Activated T-cell treated with anti-CD3 and anti-CD28 coated beads for 1 hour (primary cell): ENCODE data around the gene KCNK7.

Experiments used
- DNase-seq: peaks from one replicate; pipeline ENCODE4 v3.0.0-alpha.2; 2020; ENCODE audit warnings: low read depth

KCNK7 gene

DNA sequence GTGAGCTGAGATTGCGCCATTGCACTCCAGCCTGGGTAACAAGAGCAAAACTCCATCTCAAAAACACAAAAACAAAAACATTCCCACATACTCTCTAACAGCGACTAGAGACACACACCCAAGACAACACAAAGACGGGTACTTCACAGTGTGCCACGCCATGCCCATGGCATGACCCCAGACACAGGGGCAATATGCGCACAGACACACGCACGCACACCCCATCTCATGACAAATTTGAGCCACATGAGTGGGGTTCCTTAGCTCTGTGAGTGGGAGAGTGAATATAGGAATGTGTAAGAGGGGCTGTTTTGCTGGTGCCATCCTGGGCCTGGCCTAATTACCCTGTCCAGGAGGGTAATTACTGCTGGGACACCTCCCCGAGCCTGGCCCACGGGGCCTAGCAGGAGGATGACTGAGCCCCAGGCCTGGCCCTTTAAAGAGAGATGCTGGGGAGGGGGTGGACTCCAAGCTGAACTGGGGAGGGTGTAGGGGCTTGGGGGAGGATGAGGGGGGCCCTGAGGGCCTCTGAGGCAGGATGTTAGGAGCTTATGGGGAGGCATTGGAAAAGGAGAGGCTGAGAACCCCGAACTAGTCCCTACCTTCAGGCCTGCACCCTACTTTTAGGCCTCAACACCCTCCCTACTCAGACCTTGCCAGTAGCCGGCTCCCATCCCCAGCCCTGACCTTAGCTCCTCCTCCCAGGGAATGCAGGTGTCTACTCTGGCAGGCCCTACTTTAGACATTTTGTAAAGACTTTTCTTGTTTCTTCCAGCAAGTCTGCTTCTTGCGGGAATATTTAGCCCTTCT is 38.9 kb downstream of the KCNK7 start:
- DNase-seq: no peak

DNA sequence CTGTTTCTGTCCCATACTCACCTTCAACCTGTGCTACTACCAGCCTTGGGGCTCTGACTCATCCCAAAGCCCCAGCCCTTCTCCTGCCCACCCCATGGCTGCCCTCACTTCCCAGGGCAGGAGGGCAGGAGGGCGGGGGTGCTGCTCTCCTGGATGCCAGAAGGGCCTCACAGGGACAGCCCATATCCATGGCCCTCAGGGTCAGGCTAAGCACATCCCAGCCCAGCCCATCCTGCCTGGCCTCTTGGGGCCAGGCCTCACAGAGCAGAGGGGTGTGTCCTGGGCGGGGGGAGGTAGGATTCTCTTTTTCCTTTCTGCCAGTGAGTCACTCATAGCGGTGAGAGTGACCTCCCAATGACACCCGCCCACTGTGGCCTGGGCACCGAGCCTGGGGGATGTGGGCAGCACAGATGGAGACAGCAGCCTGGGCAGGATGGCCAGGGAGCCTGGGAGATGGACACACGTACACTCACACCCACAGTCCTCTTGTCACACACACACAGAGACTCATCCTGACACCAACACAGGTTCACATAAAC is 39.8 kb downstream of the KCNK7 start:
- no peak for DNase-seq

DNA sequence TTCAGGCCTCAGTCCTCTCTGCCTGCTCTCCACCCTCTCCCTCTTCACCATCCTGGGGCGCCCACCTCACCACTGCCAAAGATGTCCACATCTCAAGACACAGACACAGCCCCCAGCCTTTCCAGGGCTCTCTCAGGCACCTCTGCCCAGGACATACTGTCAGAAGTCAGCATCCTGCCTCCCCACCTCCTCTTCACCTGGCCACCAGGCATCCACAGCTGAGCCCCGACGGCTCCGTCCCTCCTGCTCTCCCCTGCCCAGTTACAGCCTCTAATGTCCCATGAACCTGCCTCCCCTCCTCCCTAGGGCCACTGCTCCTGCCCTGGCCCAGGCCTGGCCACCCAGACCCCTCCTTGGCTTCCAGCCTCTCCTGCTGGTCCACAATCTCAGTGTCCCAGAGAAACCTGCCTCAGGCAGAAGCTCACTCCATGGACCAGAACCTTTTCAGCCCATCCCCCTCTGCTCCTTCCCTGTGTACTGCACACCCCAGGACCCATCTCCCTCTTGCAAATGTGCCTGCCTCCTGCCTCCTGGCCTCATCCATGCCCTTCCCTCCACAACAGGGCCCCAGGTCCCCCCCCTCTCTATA is 40.7 kb downstream of the KCNK7 start:
- DNase-seq: no peak

DNA sequence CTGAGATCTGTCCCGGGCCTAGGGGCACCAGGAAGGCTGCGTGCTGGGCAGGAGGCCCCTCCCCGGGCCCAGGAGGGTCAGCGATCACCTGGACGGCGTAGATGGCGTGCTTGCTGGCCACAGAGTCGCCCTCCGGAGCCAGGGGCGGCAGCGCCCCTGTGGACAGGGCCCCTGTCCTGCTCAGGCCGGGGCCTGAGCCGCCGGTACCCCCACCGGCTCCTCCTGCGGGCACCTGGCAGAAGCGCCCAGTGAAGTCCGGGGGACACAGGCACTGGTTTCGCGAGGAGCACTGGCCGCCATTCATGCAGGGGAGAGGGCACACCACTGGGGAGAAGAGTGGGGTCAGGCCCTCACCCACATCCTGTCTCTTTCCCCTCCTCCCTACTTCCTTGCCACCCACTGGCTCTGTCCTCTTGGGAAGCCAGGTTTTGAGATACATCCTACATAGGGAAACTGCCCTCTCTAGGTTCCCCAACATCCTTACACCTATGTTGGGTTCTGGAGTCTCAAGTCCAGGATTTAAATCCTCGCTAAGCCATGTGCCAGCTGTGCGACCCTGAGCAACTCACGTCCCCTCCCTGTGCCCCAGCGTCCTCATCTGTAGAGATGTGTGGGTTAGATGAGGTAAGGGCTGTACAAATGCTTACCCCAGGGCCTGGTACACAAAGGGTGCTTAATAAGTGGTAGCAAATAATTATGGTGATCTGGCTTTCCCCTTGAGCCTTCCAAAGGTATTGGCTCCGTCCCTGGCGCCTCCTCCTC is 41.4 kb downstream of the KCNK7 start:
- DNase-seq: no peak

DNA sequence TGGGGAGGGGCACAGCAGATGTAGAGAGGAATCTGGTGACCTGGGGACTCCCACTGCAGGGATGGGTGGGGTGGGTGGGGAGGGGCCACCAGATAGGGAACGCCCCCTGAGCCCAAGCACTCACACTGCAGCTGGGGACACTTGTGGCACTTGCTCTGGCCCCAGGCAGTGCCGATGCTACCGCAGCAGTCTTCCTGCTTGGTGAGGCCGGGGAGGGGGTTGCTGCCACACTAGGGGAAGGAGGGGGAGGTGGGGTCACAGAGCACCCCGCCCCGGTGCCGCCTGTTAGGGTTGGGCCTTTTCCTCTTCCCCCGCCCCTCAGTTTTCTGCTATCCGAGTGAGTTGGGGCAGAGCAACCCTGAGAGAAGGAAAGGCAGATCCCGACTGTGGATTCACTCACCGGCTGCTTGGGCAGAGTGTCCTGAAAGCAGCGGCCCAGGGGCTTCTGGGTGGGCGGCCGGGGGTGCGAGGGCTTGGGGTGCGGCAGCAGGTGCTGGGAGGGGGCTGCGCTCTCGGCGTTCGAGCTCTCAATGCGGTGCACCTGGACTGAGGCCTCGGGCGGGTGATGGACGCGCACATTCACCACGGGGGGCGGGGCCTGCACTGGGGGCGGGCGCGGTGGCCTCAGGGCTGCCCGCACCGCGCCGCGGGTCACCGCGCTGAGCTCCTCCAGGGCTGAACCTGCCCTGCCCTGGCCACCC is 42.1 kb downstream of the KCNK7 start:
- DNase-seq: peak; percentile 68

DNA sequence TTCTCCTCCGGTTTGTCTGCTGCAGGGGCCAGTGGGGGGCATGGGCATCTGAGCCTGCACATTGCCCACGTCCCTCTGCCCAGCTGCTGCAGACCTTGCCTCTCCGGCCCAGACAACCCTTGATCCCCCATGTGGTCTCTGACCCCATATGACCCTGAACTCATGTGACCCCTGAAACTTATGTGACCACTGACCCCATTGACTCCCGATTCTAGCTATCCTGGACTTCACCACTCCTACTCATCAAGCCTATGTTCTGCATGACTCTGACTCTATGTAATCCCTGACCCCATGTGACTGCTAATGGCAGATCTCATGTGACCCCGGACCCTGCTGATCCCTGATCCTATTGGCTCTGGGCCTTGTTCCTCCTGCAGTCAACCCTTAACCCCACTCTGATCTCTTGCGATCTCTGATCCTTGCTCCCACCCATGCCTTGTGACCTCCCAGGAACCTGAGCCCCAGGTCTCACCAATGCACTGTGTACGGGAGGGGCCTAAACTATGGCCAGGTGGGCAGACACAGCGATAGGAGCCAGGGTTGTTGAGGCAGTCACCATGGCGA is 43.1 kb downstream of the KCNK7 start:
- no peak for DNase-seq

DNA sequence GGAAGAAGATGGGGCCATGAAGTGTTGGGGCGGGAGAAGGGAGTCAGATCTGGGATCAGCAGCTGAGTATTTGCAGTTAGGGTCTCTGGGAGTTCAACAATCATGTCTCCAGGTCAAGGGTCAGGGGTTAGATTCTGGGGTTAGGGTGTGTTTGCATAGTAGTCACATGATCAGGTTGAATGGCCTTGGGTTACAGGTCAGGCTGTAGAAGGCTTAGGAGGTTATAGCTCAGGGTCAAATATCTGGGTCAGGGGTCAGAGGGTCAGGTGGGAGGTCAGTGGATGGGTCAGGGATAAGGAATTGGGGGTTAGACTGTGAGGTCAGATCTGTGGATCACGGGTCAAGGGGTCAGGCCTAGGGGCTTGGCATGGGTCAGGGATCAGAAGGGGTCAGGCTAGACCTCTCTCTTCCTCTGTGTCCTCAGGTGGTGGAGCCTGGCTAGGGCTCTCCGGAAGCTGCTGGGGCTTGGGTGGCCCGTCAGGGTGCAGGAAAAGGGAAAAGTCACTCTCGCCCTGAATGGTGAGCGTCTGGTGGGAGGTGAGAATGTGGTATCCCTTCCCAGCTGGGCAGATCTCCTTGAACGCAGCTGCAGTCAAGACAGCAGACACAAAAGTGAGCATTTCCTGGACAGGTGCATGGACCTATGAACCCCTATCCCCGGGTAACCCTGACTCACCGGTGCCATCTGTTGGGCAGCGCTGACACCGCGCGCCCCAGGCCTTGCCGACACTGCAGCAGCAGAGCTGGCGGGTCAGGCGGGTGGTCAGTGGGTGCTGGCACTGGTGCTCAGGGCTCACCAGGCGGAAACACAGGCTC is 43.8 kb downstream of the KCNK7 start:
- peak; percentile 52 for DNase-seq

DNA sequence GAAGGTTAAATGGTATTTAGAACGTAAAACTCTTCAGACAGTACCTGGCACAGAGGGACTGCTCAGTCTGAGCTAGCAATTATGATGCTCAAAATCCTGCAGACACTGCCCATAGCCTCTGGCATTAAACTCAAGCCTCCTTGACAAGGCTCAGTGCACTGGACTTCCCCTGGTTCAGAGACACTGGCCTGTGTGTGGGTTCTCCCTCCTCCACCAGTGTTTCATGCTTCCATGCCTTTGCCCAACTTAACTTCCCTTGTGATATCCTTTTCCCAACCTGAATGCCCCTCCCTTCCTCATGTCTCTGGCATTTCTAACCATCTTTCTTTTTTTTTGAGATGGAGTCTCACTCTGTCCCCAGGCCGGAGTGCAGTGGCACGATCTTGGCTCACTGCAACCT is 46.5 kb downstream of the KCNK7 start:
- no peak for DNase-seq

DNA sequence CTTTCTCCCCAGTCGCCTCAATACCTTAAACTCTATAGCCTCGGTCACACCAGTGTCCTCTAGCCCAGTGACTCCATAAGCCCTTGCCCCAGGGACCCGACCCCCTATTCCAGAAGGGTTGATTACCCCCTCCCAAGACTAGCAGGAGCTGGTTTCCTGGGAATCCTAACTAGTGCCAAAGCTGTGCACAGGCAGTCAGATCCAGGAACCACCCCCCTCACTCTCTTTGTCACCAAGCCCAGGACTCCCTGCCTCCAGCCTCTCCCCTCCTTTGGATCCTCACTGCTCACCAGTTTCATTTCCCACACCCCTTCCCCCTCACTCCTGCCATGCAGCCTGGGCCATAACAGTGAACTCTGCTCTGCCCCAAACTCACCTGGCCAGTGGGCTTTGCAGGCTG is 47.2 kb downstream of the KCNK7 start:
- no peak for DNase-seq

DNA sequence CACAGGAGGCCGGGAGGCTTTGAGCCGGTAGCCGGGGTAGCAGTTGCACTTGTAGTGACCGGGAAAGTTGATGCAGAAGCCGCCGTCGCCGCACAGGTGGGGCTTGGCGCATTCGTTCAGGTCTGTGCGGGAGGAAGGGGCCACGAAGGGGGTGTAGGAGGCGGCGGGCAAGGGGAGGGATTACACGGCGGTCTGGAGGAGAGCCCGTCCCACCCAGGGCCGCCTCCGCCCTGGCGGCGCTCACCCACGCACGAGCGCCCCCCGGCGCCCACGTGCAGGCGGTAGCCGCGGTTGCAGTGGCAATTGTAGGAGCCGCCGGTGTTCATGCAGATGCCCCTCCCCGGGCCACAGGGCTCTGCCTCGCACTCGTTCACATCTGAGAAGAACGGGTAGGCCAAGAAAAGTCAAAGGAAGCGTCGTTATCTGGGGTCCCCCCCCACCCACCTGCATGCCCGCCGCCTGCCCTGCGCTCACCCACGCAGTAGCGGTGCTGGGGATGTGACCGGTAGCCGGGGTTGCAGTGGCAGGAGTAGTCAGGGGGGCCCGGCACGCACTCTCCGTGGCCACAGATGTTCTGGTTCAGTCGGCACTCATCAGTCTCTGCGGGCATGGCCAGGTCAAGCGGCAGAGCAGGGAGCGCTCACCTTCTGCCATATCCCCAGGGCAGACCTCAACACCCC is 48.0 kb downstream of the KCNK7 start:
- DNase-seq: no peak

DNA sequence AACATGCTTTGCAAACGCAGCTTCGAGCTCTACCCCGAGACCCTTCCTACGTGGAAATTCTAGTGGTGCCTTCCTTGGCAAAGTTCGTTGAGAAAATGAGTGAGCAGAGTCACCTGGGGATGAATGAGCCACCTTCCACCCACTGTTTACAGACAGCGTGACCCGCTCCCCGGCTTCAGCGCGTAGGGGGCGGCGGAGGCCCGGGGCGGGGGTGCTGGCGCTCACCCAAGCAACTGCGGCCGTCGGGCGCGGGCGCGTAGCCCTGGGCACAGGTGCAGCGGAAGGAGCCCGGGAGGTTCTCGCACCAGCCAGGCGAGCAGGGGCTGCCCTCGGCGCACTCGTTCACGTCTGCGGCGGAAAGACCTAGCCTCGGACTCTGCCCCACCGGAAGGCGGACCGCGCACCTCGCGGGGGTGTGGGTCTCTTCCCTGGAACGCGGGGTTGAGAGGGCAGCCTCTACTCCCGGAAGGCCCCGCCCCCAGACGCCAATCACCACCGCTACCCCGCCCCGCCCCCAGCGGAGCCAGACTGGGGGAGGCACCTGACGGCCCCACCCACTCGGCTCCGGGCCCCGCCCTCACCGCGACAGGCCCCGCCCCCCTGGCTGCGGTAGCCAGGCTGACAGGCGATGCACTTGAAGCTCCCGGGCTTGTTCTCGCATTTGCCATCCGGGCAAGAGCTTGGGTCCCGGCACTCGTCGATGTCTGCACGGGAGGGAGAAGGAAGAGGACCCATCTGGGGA is 49.2 kb downstream of the KCNK7 start:
- peak; percentile 99 for DNase-seq

DNA sequence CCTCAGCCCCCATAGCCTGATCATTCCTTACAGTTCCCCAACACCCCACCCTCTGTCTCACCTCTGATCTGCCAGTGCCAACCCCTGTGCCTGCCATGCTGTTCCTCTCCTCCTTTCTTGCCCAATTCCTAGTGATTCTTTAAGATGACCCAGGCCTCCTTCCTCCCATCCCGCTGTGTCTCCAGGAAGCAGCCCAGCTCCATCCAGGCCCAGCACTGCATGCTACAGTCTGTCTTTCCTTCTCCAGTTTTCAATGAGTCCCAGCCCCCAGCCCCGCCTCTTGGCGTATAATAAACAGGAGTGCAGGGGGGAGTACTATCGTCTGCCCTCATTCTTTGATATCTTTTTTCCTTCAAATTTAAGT is 49.8 kb downstream of the KCNK7 start:
- DNase-seq: no peak
